ENCODE data around the gene MTCH2. TPM values are rescaled to one million over a fixed set of nuclear protein-coding genes. Genes with fewer than 3 reads are reported as not detected.
A peak's percentile ranks its signal among the peaks of the same experiment; 100 is the strongest.
"Not testable (repeated sequence)": the region's sequence is repeated elsewhere in the genome, so short reads cannot be mapped to it uniquely, and the experiment has no call there.

The MTCH2 gene
- 49.5 and 72.6 TPM in 2 replicates for total RNA-seq (2014; rRNA removed; shearing (Covaris generic); ENCODE audit: low replicate concordance)

- Histone ChIP-seq H3K4me2 (ENCODE audit: low read depth, low read length, poor library complexity, severe bottlenecking) (peak within 1 kb of the TSS; percentile 87), H3K79me2 (ENCODE audit: low read length) (peaks cover 44% of the 10 kb centered on the region), H4K20me1 (ENCODE audit: insufficient read depth, low read depth, low read length) (no peaks in the 10 kb centered on the region), H3K27me3 (ENCODE audit: low read length) (no peaks in the 10 kb centered on the region), H2AFZ (ENCODE audit: low read length) (peak within 1 kb of the TSS; percentile 58; the same call in 1 of the 2 replicates), H3K27ac (ENCODE audit: low read length) (peak within 1 kb of the TSS; percentile 69), H3K4me1 (ENCODE audit: low read length) (peaks cover 19% of the 10 kb centered on the region), H3K9me2 (replicated peaks; ENCODE audit: insufficient read depth, low read length) (no peaks in the 10 kb centered on the region), H3K9me3 (ENCODE audit: low read length) (no peaks in the 10 kb centered on the region), H3K9ac (ENCODE audit: low read length) (peak within 1 kb of the TSS; percentile 86), H3K36me3 (ENCODE audit: insufficient read depth, low read length) (peaks cover 19% of the 10 kb centered on the region), H3K4me3 (ENCODE audit: low read length) (peak within 1 kb of the TSS; percentile 84)
- peak; percentile 99 for DNase-seq
Measured at GRCh38 chr11:47642099-47642855, at the start of gene MTCH2. TSS of gene MTCH2 (minus strand) at chr11:47642559. CDS start at chr11:47642465, 94 bp downstream.

- Histone ChIP-seq H4K20me1 (ENCODE audit: insufficient read depth, low read depth, low read length) (no peaks in the 10 kb centered on the region), H2AFZ (ENCODE audit: low read length) (no peak overlapping the region), H3K9me2 (replicated peaks; ENCODE audit: insufficient read depth, low read length) (no peaks in the 10 kb centered on the region), H3K79me2 (ENCODE audit: low read length) (no peaks in the 10 kb centered on the region), H3K4me2 (ENCODE audit: low read depth, low read length, poor library complexity, severe bottlenecking) (no peak overlapping the region), H3K9ac (ENCODE audit: low read length) (no peak overlapping the region), H3K27me3 (ENCODE audit: low read length) (no peaks in the 10 kb centered on the region), H3K27ac (ENCODE audit: low read length) (no peak overlapping the region), H3K36me3 (ENCODE audit: insufficient read depth, low read length) (no peaks in the 10 kb centered on the region), H3K4me3 (ENCODE audit: low read length) (no peak overlapping the region), H3K4me1 (ENCODE audit: low read length) (no peaks in the 10 kb centered on the region), H3K9me3 (ENCODE audit: low read length) (no peaks in the 10 kb centered on the region)
- no peak for DNase-seq
Measured at GRCh38 chr11:47691979-47692378, 49.6 kb upstream of the MTCH2 start.

- H2AFZ ChIP-seq (ENCODE audit: low read length): no peak overlapping the region
- H3K9ac ChIP-seq (ENCODE audit: low read length): no peak overlapping the region
- no peaks in the 10 kb centered on the region for H3K9me2 ChIP-seq (replicated peaks; ENCODE audit: insufficient read depth, low read length)
- H3K36me3 ChIP-seq (ENCODE audit: insufficient read depth, low read length): no peaks in the 10 kb centered on the region
- no peaks in the 10 kb centered on the region for H3K79me2 ChIP-seq (ENCODE audit: low read length)
- H3K27me3 ChIP-seq (ENCODE audit: low read length): no peaks in the 10 kb centered on the region
- no peak overlapping the region for H3K4me3 ChIP-seq (ENCODE audit: low read length)
- no peak overlapping the region for H3K27ac ChIP-seq (ENCODE audit: low read length)
- H4K20me1 ChIP-seq (ENCODE audit: insufficient read depth, low read depth, low read length): no peaks in the 10 kb centered on the region
- H3K4me1 ChIP-seq (ENCODE audit: low read length): no peaks in the 10 kb centered on the region
- H3K9me3 ChIP-seq (ENCODE audit: low read length): no peaks in the 10 kb centered on the region
- DNase-seq: no peak
- no peak overlapping the region for H3K4me2 ChIP-seq (ENCODE audit: low read depth, low read length, poor library complexity, severe bottlenecking)
Measured at GRCh38 chr11:47689480-47689879, 47.1 kb upstream of the MTCH2 start.

- Histone ChIP-seq H3K9me2 (replicated peaks; ENCODE audit: insufficient read depth, low read length) (no peaks in the 10 kb centered on the region), H3K79me2 (ENCODE audit: low read length) (no peaks in the 10 kb centered on the region), H3K27me3 (ENCODE audit: low read length) (no peaks in the 10 kb centered on the region), H3K4me1 (ENCODE audit: low read length) (no peaks in the 10 kb centered on the region), H3K9me3 (ENCODE audit: low read length) (no peaks in the 10 kb centered on the region), H3K4me2 (ENCODE audit: low read depth, low read length, poor library complexity, severe bottlenecking) (no peak overlapping the region), H3K27ac (ENCODE audit: low read length) (no peak overlapping the region), H3K4me3 (ENCODE audit: low read length) (no peak overlapping the region), H4K20me1 (ENCODE audit: insufficient read depth, low read depth, low read length) (no peaks in the 10 kb centered on the region), H2AFZ (ENCODE audit: low read length) (no peak overlapping the region), H3K9ac (ENCODE audit: low read length) (no peak overlapping the region), H3K36me3 (ENCODE audit: insufficient read depth, low read length) (no peaks in the 10 kb centered on the region)
- DNase-seq: no peak
Measured at GRCh38 chr11:47688991-47689390, 46.6 kb upstream of the MTCH2 start.

GRCh38 chr11:47688111-47688510, 45.8 kb upstream of the MTCH2 start:
- no peak overlapping the region for H3K9ac ChIP-seq (ENCODE audit: low read length)
- H3K4me1 ChIP-seq (ENCODE audit: low read length): no peaks in the 10 kb centered on the region
- H2AFZ ChIP-seq (ENCODE audit: low read length): no peak overlapping the region
- H3K4me2 ChIP-seq (ENCODE audit: low read depth, low read length, poor library complexity, severe bottlenecking): no peak overlapping the region
- no peaks in the 10 kb centered on the region for H3K9me3 ChIP-seq (ENCODE audit: low read length)
- no peaks in the 10 kb centered on the region for H3K9me2 ChIP-seq (replicated peaks; ENCODE audit: insufficient read depth, low read length)
- no peaks in the 10 kb centered on the region for H3K27me3 ChIP-seq (ENCODE audit: low read length)
- H4K20me1 ChIP-seq (ENCODE audit: insufficient read depth, low read depth, low read length): no peaks in the 10 kb centered on the region
- H3K27ac ChIP-seq (ENCODE audit: low read length): no peak overlapping the region
- H3K36me3 ChIP-seq (ENCODE audit: insufficient read depth, low read length): no peaks in the 10 kb centered on the region
- H3K4me3 ChIP-seq (ENCODE audit: low read length): no peak overlapping the region
- DNase-seq: no peak
- no peaks in the 10 kb centered on the region for H3K79me2 ChIP-seq (ENCODE audit: low read length)

- not testable (repeated sequence) for H3K27ac ChIP-seq (ENCODE audit: low read length); H2AFZ ChIP-seq (ENCODE audit: low read length); H3K36me3 ChIP-seq (ENCODE audit: insufficient read depth, low read length); H3K27me3 ChIP-seq (ENCODE audit: low read length); H3K9me3 ChIP-seq (ENCODE audit: low read length); H3K4me3 ChIP-seq (ENCODE audit: low read length); H3K9ac ChIP-seq (ENCODE audit: low read length); H3K4me1 ChIP-seq (ENCODE audit: low read length); DNase-seq; H3K79me2 ChIP-seq (ENCODE audit: low read length); H3K9me2 ChIP-seq (replicated peaks; ENCODE audit: insufficient read depth, low read length); H3K4me2 ChIP-seq (ENCODE audit: low read depth, low read length, poor library complexity, severe bottlenecking); H4K20me1 ChIP-seq (ENCODE audit: insufficient read depth, low read depth, low read length)
Measured at GRCh38 chr11:47686704-47687103, 44.3 kb upstream of the MTCH2 start.

GRCh38 chr11:47686151-47686550, 43.8 kb upstream of the MTCH2 start:
- DNase-seq: no peak
- H3K79me2 ChIP-seq (ENCODE audit: low read length): no peaks in the 10 kb centered on the region
- H3K4me1 ChIP-seq (ENCODE audit: low read length): no peaks in the 10 kb centered on the region
- H3K9me3 ChIP-seq (ENCODE audit: low read length): no peaks in the 10 kb centered on the region
- no peak overlapping the region for H2AFZ ChIP-seq (ENCODE audit: low read length)
- H3K27ac ChIP-seq (ENCODE audit: low read length): no peak overlapping the region
- H3K9me2 ChIP-seq (replicated peaks; ENCODE audit: insufficient read depth, low read length): no peaks in the 10 kb centered on the region
- no peaks in the 10 kb centered on the region for H3K27me3 ChIP-seq (ENCODE audit: low read length)
- H3K36me3 ChIP-seq (ENCODE audit: insufficient read depth, low read length): no peaks in the 10 kb centered on the region
- H3K4me3 ChIP-seq (ENCODE audit: low read length): no peak overlapping the region
- no peak overlapping the region for H3K9ac ChIP-seq (ENCODE audit: low read length)
- no peaks in the 10 kb centered on the region for H4K20me1 ChIP-seq (ENCODE audit: insufficient read depth, low read depth, low read length)
- H3K4me2 ChIP-seq (ENCODE audit: low read depth, low read length, poor library complexity, severe bottlenecking): no peak overlapping the region

- Histone ChIP-seq H3K9ac (ENCODE audit: low read length) (no peak overlapping the region), H4K20me1 (ENCODE audit: insufficient read depth, low read depth, low read length) (no peaks in the 10 kb centered on the region), H3K4me2 (ENCODE audit: low read depth, low read length, poor library complexity, severe bottlenecking) (no peak overlapping the region), H3K36me3 (ENCODE audit: insufficient read depth, low read length) (no peaks in the 10 kb centered on the region), H2AFZ (ENCODE audit: low read length) (no peak overlapping the region), H3K27me3 (ENCODE audit: low read length) (no peaks in the 10 kb centered on the region), H3K4me1 (ENCODE audit: low read length) (no peaks in the 10 kb centered on the region), H3K9me2 (replicated peaks; ENCODE audit: insufficient read depth, low read length) (no peaks in the 10 kb centered on the region), H3K4me3 (ENCODE audit: low read length) (no peak overlapping the region), H3K9me3 (ENCODE audit: low read length) (no peaks in the 10 kb centered on the region), H3K79me2 (ENCODE audit: low read length) (no peaks in the 10 kb centered on the region), H3K27ac (ENCODE audit: low read length) (no peak overlapping the region)
- DNase-seq: no peak
Measured at GRCh38 chr11:47675851-47676250, 33.5 kb upstream of the MTCH2 start.
